ENCODE data around the gene AGBL1.

AGBL1 gene

DNA sequence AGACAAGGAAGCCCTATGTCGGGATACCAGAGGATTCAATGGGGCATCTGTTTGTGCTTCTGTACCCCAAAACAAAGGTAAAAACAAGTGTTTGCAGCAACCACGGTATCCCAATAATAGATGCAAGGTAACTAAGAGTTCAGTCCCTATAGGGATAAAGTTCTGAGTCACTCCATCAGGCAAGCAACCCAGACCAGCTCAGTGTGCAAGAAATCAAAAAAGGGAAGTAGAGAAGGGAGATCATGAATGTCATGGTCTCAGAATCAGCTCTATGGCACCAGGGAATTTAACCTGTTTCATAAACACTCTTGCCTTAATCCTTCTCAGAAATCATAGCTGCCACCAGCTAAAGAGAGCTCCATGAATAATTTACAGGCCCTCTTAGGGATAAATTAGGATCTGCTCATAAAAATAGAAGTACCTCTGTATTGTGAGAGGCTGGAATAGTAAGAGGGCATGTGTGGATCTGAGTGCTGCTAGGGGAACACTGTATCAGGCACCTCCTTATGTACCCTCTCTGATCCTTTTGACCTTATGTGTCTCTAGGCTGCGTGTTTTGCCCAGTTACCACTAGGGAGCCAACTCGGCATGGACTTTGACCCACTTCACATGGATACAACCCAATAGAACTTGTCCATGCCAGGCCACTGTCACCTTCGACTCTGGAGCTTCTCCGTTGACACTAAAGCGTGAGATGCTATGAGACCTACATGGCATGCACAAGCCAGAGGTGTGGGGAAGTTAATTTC lies 754.6 kb downstream of the AGBL1 start:
- H3K27me3 Mint-ChIP-seq, result peaks cover 3% of the 10 kb centered on the region
- H3K4me3 Mint-ChIP-seq, result no peak overlapping the region
- H3K4me1 Mint-ChIP-seq (ENCODE audit: low read depth), result no peaks in the 10 kb centered on the region
- H3K36me3 Mint-ChIP-seq, result no peaks in the 10 kb centered on the region
- no peak overlapping the region for H3K27ac Mint-ChIP-seq
- H3K9me3 Mint-ChIP-seq (ENCODE audit: low read depth), result no peaks in the 10 kb centered on the region

DNA sequence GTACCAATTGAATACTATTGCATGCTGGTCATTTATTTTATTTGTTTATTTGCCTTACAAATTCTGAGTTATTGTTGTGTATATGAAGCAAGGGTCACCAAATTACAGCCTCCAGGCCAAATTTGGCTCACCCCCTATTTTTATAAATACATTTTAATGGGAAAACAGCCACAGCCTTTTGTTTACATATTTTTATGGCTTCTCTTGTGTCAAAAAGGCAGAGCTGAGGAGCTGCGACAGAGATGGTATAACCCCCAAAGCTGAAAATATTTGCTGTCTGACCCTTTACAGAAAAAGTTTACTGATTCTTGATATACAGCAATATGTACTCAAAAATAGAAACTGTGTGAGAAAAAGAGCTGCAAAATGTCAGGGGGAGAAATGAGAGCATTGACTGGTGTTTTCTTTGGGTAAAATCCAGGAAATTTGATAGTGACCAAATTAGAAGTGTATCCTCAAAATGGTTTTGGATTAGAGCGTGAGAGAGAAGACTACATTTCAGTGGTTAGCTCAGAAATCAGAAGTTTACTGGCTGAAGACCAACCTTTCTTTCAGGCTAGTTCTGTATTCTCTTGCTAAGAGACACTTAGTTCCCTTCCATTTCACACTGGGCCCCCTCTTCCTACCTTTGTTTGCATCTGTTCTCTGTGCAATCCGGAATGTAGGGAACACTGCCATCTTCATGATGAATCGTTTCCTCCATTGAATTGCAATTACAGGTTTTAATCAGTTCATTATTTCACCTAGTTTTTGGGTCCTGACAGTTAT lies 757.8 kb downstream of the AGBL1 start:
- Mint-ChIP-seq H3K27me3 (peaks cover 7% of the 10 kb centered on the region), H3K27ac (no peak overlapping the region), H3K4me3 (no peak overlapping the region), H3K9me3 (ENCODE audit: low read depth) (no peaks in the 10 kb centered on the region), H3K4me1 (ENCODE audit: low read depth) (no peaks in the 10 kb centered on the region), H3K36me3 (no peaks in the 10 kb centered on the region)

DNA sequence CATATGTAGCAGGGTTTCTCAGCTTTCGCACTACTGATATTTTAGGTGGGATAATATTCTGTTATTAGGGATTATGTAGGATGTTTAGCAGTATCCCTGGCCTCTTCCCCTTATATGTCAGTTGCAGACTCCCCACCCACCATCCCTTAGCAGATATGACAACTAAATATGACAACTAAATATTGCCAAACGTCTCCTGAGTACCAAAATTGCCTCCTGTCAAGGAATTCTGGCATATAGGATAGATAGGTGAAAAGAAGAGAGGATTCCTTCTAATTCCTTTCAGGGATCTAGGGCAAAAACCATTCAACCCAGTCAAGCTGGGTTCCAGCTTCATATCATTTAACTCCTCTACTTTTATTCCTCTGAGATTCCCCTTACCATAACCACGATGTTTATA lies 759.8 kb downstream of the AGBL1 start:
- Mint-ChIP-seq H3K27ac (no peak overlapping the region), H3K27me3 (peaks cover 4% of the 10 kb centered on the region), H3K36me3 (no peaks in the 10 kb centered on the region), H3K9me3 (ENCODE audit: low read depth) (no peaks in the 10 kb centered on the region), H3K4me1 (ENCODE audit: low read depth) (no peaks in the 10 kb centered on the region), H3K4me3 (no peak overlapping the region)

DNA sequence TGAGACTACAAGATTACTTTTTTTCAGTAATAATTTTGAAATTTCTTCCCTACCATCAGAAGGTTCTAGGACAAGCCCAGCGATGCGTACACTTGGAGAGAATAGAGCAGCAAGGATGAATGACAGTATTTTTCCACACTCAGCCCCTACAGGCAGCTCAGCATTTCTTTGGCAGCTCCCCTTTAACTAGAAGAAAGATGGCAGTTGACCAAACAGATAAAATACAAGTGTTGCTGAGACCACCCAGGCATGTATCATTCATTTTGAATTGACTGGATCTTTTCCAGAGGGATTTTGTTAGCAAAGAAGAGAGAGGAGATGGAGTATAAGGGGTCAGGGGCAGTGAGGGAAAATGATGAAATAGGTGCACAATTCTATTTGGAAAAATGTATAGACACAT lies 761.3 kb downstream of the AGBL1 start:
- Mint-ChIP-seq H3K36me3 (no peaks in the 10 kb centered on the region), H3K27me3 (peaks cover 4% of the 10 kb centered on the region), H3K4me3 (no peak overlapping the region), H3K9me3 (ENCODE audit: low read depth) (no peaks in the 10 kb centered on the region), H3K4me1 (ENCODE audit: low read depth) (no peaks in the 10 kb centered on the region), H3K27ac (no peak overlapping the region)

DNA sequence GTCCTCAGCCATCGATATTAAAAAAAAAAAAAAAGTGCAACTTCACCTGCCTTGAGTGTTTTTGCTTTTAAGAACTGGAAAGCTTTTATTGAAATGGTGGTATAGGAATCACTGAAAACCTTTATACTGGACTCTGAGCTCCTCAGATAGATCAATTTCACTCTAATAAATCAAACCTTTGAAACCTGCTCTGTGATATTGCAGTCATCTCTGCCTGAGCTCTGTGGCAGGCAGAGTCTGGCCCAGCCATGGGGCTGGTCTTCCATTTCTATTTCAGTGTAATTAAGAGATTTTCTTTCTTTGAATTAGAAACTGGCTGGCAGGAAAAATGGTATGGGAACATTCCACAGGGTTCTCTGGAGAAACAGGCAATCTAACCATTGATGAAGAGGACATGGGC lies 762.5 kb downstream of the AGBL1 start:
- no peak overlapping the region for H3K27ac Mint-ChIP-seq
- no peaks in the 10 kb centered on the region for H3K36me3 Mint-ChIP-seq
- peaks cover 4% of the 10 kb centered on the region for H3K27me3 Mint-ChIP-seq
- H3K9me3 Mint-ChIP-seq (ENCODE audit: low read depth), result peaks cover 5% of the 10 kb centered on the region
- H3K4me1 Mint-ChIP-seq (ENCODE audit: low read depth), result no peaks in the 10 kb centered on the region
- H3K4me3 Mint-ChIP-seq, result no peak overlapping the region

DNA sequence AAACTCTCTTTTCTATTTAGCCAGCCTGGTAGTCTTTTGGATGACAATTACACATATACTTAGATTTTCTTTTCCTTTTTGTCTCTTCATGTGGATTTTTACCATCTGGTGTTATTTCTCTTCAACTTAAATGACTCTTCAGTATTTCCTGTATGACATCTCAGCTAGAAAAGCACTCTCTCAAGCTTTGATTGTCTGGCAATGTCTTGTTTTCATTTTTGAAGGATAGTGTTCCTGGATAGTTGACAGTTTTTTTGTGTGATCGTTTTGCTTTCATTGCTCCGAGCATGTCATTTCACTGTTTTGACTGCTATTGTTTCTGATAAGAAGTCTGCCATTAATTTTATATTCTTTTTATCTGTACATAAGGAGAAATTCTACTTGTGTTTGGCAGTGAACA lies 766.4 kb downstream of the AGBL1 start:
- Mint-ChIP-seq H3K9me3 (ENCODE audit: low read depth) (peaks cover 8% of the 10 kb centered on the region), H3K4me1 (ENCODE audit: low read depth) (no peaks in the 10 kb centered on the region), H3K4me3 (no peak overlapping the region), H3K27ac (no peak overlapping the region), H3K27me3 (peaks cover under 1% of the 10 kb centered on the region), H3K36me3 (no peaks in the 10 kb centered on the region)

DNA sequence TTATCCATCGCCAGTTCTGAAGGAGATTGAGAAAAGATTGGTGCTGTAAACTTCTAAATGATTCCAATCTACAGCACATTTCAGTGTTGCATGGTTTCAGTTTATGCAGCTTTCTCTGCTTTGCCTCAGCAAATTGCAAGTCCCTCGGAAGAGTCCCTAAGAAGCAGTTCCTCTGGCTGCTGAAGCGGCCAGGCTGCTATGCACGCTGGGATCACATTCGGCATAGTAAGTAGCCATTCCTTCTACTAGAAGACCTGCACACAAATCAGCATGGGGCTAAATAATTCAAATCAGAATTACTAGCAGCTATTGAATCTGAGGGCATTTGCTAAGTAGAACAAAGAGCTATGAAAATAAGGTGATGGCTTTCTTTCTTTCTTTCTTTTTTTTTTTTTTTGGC lies 769.5 kb downstream of the AGBL1 start:
- no peak overlapping the region for H3K27ac Mint-ChIP-seq
- H3K9me3 Mint-ChIP-seq (ENCODE audit: low read depth), result peaks cover 8% of the 10 kb centered on the region
- H3K4me3 Mint-ChIP-seq, result no peak overlapping the region
- no peaks in the 10 kb centered on the region for H3K4me1 Mint-ChIP-seq (ENCODE audit: low read depth)
- H3K36me3 Mint-ChIP-seq, result no peaks in the 10 kb centered on the region
- peaks cover 2% of the 10 kb centered on the region for H3K27me3 Mint-ChIP-seq

DNA sequence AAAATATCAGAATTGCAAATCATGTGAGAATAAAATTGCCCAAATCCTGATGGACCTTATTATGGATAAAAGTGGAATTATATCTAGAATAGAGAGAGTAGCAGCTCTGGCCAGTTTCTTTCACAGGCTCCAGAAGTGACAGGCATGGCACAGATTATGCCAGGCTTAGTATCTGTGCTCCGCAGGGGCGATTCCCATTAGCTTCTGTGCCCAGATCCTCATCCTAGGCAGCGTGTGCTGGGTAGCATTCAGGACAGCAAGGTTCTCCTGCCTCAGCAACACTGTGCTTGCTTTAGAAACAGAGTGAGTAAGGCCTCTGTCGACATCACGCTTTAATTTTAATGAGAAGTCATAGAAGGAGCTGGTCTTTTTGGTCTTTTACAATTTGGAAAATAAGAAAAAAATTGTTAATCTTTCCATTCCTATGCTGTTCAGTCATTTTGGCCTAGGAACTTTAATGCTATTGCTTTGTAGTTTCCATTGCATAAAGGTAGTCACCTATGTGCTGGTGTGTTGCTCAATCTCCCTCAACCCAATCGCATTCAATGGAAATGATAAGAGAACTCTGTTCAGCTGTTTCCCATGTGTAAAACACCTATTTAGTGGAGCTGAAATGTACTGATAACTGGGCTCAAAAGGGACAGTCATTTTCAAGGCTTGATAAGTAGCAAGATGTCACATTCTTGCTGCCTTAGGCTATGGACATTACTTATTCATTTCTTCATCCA lies 770.1 kb downstream of the AGBL1 start:
- no peak overlapping the region for H3K4me3 Mint-ChIP-seq
- no peaks in the 10 kb centered on the region for H3K4me1 Mint-ChIP-seq (ENCODE audit: low read depth)
- peaks cover 8% of the 10 kb centered on the region for H3K9me3 Mint-ChIP-seq (ENCODE audit: low read depth)
- H3K27ac Mint-ChIP-seq, result no peak overlapping the region
- peaks cover 2% of the 10 kb centered on the region for H3K27me3 Mint-ChIP-seq
- H3K36me3 Mint-ChIP-seq, result no peaks in the 10 kb centered on the region

DNA sequence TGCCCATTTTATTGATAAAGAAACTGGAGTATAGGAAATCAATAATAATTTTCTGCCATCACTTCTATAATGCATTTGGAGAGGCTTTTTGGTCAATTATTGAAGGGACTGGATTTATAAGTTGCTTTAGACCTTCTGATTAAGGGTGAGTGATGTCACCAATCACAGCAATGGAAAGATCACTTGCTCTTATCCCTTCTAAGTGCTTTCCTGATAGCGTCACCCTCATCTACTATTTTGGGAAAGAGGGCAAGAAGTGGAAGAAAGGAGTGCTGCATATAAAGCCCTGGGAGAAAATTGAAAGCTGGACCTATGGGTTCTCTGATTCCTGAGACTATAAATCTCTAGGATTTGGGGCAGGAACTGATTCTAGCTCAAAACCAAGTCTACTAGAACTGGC lies 771.3 kb downstream of the AGBL1 start:
- no peak overlapping the region for H3K4me3 Mint-ChIP-seq
- peaks cover 8% of the 10 kb centered on the region for H3K9me3 Mint-ChIP-seq (ENCODE audit: low read depth)
- H3K27me3 Mint-ChIP-seq, result peaks cover 2% of the 10 kb centered on the region
- H3K27ac Mint-ChIP-seq, result no peak overlapping the region
- no peaks in the 10 kb centered on the region for H3K4me1 Mint-ChIP-seq (ENCODE audit: low read depth)
- no peaks in the 10 kb centered on the region for H3K36me3 Mint-ChIP-seq

DNA sequence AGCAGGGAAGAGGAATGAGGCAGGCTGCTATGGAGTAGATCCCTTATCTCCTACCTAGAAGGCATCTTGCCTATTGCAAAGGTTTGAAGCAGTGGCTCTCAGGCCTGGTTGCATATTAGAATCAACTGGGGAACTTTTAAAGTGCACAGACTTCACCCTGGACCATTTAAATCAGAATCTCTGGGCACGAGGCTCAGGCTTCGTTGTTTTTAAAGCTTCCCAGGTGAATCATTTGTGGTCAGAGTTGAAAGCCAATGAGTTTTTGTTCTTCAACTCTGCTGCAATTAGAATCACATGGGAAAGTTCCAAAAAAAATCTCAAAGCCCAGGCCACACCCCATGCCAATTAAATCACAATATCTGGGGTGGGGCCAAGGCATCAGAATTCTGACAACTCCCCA lies 773.1 kb downstream of the AGBL1 start:
- H3K36me3 Mint-ChIP-seq, result no peaks in the 10 kb centered on the region
- H3K4me1 Mint-ChIP-seq (ENCODE audit: low read depth), result no peaks in the 10 kb centered on the region
- H3K27me3 Mint-ChIP-seq, result peaks cover 2% of the 10 kb centered on the region
- H3K9me3 Mint-ChIP-seq (ENCODE audit: low read depth), result no peaks in the 10 kb centered on the region
- no peak overlapping the region for H3K4me3 Mint-ChIP-seq
- H3K27ac Mint-ChIP-seq, result no peak overlapping the region

DNA sequence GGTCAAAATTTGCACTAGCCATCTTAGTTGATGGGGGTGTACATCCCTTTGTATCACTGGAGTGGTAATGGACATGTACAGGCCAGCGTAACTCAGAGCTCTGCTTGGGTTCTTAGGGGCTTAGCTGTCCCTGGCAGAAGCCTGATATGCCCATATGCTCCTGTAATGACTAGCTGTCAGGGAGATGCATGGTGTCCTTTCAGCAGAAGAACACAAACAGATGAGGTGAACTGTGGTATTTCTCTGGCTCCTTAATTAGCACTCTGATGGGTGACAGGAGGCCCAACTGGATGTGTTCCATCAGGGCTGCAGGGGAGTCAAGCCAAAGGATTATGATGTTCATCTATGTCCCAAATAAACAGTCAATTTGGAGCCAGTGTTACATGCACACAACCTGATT lies 774.5 kb downstream of the AGBL1 start:
- H3K36me3 Mint-ChIP-seq, result no peaks in the 10 kb centered on the region
- H3K4me1 Mint-ChIP-seq (ENCODE audit: low read depth), result no peaks in the 10 kb centered on the region
- H3K27ac Mint-ChIP-seq, result no peak overlapping the region
- no peak overlapping the region for H3K4me3 Mint-ChIP-seq
- H3K9me3 Mint-ChIP-seq (ENCODE audit: low read depth), result no peaks in the 10 kb centered on the region
- peaks cover 5% of the 10 kb centered on the region for H3K27me3 Mint-ChIP-seq

DNA sequence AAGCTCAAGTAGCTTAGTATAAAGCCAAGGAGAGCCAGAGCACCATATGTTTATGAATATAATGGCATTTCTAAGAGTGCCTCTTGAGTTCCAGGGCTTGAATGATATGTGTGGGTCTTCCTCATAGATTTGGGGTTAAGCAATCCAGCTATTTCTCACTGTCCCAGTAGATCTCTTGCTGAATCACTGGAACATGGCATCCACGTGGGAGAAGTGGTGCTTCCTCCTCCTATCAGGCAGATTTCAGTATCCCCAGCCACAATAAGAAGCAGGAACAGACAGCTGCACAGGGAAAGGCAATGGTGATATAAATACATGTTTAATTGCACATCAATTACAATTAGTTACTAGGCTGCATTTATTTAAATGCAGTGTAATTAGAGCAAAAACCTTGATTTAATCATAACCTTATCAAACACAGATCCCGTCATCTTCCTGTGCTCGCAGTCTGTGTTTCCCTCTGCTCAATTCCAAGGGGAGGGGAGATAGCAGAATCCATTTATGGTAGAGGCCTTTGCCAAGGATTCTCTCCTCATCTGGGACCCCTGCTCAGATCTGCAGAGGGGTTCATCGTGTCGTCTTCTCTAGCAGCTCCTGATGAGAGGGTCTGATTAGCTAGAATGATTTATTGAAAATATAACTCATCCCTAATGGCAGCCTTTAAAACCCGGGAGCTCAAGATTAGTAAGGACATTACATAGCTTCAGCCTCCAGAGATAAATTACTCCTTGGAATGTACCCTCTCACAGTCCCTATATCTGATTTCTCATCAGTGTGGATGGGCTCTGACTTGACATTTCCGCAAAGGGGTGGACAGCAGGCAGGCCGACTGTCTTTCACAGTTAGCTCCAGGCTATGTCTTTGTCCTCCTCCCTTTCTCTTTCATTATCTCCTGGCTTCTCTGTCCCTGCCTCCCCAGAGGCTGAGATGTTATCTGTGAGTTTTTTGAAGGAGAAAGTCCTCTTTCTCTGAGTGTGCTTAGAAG lies 775.9 kb downstream of the AGBL1 start:
- Mint-ChIP-seq H3K27me3 (peaks cover 5% of the 10 kb centered on the region), H3K36me3 (no peaks in the 10 kb centered on the region), H3K9me3 (ENCODE audit: low read depth) (no peaks in the 10 kb centered on the region), H3K4me1 (ENCODE audit: low read depth) (no peaks in the 10 kb centered on the region), H3K4me3 (no peak overlapping the region), H3K27ac (no peak overlapping the region)

DNA sequence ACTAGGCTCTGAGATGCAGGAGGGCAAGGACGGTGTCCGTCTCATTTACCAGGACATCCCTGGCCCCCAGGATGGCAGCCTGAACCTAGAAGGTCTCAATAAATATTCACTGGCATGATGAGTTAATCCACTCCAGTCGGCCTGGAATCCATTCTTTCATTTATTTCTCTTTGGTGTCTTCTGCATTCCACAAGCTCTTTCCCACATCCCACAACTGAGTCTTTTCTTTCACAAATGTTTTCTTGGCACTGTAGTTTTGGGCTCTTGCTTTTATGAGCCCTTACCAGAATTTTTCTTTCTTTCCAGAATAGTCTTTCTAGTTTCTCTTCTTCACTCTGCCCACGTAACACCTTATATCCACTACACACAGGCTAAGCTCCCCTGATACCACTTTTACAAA lies 778.0 kb downstream of the AGBL1 start:
- H3K9me3 Mint-ChIP-seq (ENCODE audit: low read depth), result no peaks in the 10 kb centered on the region
- no peaks in the 10 kb centered on the region for H3K4me1 Mint-ChIP-seq (ENCODE audit: low read depth)
- no peak overlapping the region for H3K4me3 Mint-ChIP-seq

DNA sequence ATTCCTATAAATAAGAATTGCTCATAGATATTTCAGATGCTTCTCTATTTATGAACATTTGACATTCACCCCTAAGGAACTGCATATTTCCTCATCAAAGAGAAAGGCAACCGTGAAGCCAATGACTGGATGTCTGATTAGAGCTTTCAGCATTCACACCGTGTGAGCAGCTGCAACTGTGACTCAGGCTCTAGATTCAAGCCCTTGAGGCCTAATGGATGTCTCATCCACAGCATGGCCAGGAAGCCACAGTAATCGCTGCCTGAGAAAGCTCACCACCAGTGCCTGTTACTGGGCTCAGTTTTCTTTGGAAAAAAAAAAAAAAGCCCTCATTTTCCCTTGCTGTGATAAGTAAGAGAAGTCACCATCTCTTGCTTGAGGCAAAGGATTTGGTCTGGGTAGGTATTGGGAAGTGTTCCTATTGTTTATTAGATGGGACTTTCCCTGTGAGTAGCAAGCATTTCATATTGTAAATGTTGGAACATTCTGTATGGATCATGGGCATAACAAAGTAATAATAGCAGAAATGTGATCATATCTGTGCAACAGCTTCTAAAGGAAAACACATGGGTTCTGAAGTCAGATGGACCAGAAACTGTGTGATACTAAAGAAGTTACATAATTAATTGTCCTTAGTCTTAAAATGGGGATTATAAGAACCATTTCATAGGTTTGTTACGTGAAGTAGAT lies 783.7 kb downstream of the AGBL1 start:
- Mint-ChIP-seq H3K27ac (no peak overlapping the region), H3K9me3 (ENCODE audit: low read depth) (no peaks in the 10 kb centered on the region), H3K4me1 (ENCODE audit: low read depth) (no peaks in the 10 kb centered on the region), H3K36me3 (no peaks in the 10 kb centered on the region), H3K27me3 (peaks cover 5% of the 10 kb centered on the region), H3K4me3 (no peak overlapping the region)

More for the DNA sequence above, 778.0 kb downstream of the AGBL1 start:
- no peak overlapping the region for H3K27ac Mint-ChIP-seq
- no peaks in the 10 kb centered on the region for H3K36me3 Mint-ChIP-seq
- H3K27me3 Mint-ChIP-seq, result peaks cover 3% of the 10 kb centered on the region

Data from activated naive CD8-positive, alpha-beta T cell (primary cell).